Nephron progenitor cell (in vitro differentiated cells): Measurements from ENCODE around the gene OR2T27.
"Not testable (repeated sequence)": the region's sequence is repeated elsewhere in the genome, so short reads cannot be mapped to it uniquely, and the experiment has no call there.

Source experiments
- DNase-seq: peaks from one replicate; pipeline ENCODE4 v3.0.0; 2021
- H3K27ac Mint-ChIP-seq: 2 replicates; pipeline ENCODE4 v1.8.0; 2021; ENCODE audit warnings: mild to moderate bottlenecking, moderate library complexity, mixed read lengths
- H3K27me3 Mint-ChIP-seq: 2 replicates; pipeline ENCODE4 v1.8.0; 2021; ENCODE audit warnings: mild to moderate bottlenecking, low read depth, mixed read lengths; ENCODE audit not compliant: poor library complexity
- H3K36me3 Mint-ChIP-seq: 2 replicates; pipeline ENCODE4 v1.8.0; 2021; ENCODE audit warnings: low read depth, mixed read lengths
- H3K4me1 Mint-ChIP-seq: 2 replicates; pipeline ENCODE4 v1.8.0; 2021; ENCODE audit warnings: mixed read lengths
- H3K4me3 Mint-ChIP-seq: 2 replicates; pipeline ENCODE4 v1.8.0; 2021; ENCODE audit warnings: mild to moderate bottlenecking, moderate library complexity, mixed read lengths
- H3K9me3 Mint-ChIP-seq: 2 replicates; pipeline ENCODE4 v1.8.0; 2021; ENCODE audit warnings: mild to moderate bottlenecking, moderate library complexity, mixed read lengths
- TF ChIP-seq, protein P1 (sequence below): fragments of 200-600 bp; sonication (generic); IDR thresholded peaks from 2 replicates; pipeline ENCODE4 v1.5.0; 2021; ENCODE audit warnings: antibody characterized with exemption

OR2T27 gene, protein sequence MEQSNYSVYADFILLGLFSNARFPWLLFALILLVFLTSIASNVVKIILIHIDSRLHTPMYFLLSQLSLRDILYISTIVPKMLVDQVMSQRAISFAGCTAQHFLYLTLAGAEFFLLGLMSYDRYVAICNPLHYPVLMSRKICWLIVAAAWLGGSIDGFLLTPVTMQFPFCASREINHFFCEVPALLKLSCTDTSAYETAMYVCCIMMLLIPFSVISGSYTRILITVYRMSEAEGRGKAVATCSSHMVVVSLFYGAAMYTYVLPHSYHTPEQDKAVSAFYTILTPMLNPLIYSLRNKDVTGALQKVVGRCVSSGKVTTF

DNA sequence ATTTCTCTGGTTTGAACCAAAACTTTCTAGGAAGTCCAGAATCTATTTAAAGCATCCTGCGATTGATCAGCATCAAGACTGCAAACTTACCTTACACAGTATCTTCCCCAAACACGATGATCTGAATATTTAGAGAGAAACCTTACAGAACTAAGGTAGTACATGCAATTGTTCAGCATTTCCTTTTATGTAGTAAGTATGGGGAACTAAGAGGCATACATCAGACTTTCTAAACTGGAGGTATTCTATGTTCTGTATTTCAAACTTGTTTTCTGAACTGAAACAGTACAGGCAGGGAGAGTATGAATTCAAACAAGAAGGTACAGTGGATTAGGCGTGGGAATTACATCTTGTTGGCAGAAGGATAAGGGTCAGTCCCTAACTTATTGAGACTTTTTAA lies at the start of gene OR2T27:
OR2T27 (minus strand) TSS at position 175 of the 400 bp plus-strand sequence. CDS start 4,644 bp downstream, outside the sequence.
- H3K4me1 Mint-ChIP-seq, H3K4me3 Mint-ChIP-seq, H3K27me3 Mint-ChIP-seq, H3K27ac Mint-ChIP-seq, DNase-seq, H3K36me3 Mint-ChIP-seq: not testable (repeated sequence)
- H3K9me3 Mint-ChIP-seq = peaks cover 33% of the 10 kb centered on the region

DNA sequence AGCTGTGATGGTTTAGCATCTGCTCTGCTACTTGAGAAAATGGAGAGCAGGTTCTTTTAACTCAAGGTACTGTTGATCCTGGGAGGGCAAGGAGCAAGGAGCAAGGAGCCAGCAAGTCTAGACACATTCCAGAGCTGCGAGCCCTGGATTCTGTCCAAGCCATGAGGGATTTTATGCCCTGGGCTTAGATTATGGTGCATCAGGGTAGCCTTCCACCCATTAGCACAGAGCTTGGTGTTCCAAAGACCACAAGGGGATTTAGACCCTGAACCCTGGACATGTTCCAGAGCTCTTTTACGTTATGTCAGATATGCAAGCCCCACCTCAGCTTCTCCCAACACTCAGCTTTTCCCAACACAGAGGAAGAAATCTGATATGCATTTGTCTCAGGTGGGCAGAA lies 49.3 kb upstream of the OR2T27 start:
- Mint-ChIP-seq H3K27me3 (peaks cover 7% of the 10 kb centered on the region), H3K36me3 (no peaks in the 10 kb centered on the region), H3K4me3 (no peak overlapping the region), H3K27ac (no peak overlapping the region), H3K4me1 (no peaks in the 10 kb centered on the region), H3K9me3 (peaks cover 4% of the 10 kb centered on the region)
- TF ChIP-seq, protein P1, sequence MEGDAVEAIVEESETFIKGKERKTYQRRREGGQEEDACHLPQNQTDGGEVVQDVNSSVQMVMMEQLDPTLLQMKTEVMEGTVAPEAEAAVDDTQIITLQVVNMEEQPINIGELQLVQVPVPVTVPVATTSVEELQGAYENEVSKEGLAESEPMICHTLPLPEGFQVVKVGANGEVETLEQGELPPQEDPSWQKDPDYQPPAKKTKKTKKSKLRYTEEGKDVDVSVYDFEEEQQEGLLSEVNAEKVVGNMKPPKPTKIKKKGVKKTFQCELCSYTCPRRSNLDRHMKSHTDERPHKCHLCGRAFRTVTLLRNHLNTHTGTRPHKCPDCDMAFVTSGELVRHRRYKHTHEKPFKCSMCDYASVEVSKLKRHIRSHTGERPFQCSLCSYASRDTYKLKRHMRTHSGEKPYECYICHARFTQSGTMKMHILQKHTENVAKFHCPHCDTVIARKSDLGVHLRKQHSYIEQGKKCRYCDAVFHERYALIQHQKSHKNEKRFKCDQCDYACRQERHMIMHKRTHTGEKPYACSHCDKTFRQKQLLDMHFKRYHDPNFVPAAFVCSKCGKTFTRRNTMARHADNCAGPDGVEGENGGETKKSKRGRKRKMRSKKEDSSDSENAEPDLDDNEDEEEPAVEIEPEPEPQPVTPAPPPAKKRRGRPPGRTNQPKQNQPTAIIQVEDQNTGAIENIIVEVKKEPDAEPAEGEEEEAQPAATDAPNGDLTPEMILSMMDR = no peak
- no peak for DNase-seq

DNA sequence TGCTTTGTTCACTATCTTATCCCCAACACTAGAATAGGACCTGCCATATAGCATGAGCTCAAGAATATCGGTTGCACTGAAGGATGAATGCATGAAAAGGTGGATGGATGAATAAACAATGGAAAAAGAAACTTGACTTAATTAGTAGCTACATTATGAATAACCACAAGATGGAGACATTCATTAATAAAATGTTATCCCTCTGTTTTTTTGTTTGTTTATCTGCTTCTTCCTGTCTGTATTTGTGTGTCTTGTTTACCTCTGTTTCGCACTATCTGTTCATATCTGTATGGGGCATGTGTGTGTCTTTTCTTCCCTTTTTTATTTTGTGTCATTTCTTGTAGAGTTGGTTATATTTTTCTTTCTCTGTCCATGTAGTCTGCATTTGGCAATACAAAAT lies 48.3 kb upstream of the OR2T27 start:
- TF ChIP-seq, protein P1 = no peak
- Mint-ChIP-seq H3K9me3 (peaks cover 12% of the 10 kb centered on the region), H3K4me3 (no peak overlapping the region), H3K36me3 (no peaks in the 10 kb centered on the region), H3K27ac (no peak overlapping the region), H3K27me3 (peaks cover 7% of the 10 kb centered on the region), H3K4me1 (no peaks in the 10 kb centered on the region)
- no peak for DNase-seq

DNA sequence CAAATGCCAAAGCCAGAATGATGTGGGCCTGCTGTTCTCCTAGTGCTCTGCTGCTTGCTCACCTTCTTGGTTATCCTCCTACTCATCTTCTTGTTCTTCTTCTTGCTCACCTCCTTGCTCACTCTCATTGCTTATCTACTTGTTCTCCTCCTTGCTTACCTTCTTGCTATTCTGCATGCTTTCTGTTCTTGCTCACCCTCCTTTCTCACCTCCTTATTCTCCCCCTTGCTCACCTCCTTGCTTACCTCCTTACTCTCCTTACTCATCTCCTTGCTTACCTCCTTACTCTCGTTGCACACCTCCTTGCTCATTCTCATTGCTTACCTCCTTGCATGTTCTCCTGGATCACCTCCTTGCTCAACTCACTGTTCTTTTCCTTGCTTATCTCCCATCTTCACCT lies 47.4 kb upstream of the OR2T27 start, which contains the start of gene OR14I1:
OR14I1 (minus strand) TSS at position 53 of the 400 bp plus-strand sequence.
- Mint-ChIP-seq H3K9me3 (peaks cover 21% of the 10 kb centered on the region), H3K27me3 (peaks cover 2% of the 10 kb centered on the region), H3K36me3 (no peaks in the 10 kb centered on the region), H3K4me1 (no peaks in the 10 kb centered on the region), H3K27ac (no peak within 1 kb of the TSS), H3K4me3 (no peak within 1 kb of the TSS)
- TF ChIP-seq, protein P1 = no peak
- DNase-seq = no peak

DNA sequence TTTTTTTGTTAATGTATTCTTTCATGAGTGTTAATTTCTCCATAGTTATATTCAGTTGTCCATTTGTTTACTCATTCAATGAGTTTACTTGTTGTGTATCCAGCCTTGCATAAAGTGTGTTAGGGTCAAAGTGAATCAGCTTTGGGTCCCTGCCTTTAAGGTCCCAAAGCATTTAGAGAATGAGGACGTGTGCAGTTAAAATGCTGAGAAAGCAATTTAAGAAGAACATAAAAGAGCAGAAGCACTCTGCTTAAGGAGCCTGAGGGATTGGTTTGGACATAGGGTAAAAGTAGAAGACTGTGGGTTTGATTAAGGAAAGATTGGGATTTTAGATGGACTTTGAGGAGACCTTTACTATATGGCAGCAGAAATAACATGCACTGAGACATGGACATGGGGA lies 43.8 kb upstream of the OR2T27 start:
- peaks cover 2% of the 10 kb centered on the region for H3K27me3 Mint-ChIP-seq

DNA sequence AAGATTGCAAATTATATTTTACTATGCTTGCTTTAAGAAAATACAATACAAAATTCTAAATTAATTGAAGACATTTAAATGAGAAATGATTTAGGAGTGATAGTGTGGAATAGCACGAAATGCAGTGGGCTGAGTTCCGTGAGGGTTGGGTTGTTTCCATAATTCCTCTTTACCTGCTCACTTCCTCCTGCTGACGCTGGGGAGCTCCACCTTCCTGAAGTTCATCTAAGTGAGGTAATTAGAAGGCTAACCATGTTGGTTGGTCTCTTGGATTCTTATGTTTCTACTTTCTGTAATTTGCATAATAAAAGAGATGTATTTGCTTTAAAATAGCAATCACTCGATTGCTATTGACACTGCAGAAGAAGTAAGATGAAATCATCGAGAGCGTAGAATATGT lies 42.6 kb upstream of the OR2T27 start:
- TF ChIP-seq, protein P1 = no peak
- Mint-ChIP-seq H3K9me3 (peaks cover 66% of the 10 kb centered on the region), H3K36me3 (no peaks in the 10 kb centered on the region), H3K4me3 (no peak overlapping the region), H3K27ac (no peak overlapping the region), H3K27me3 (peaks cover 2% of the 10 kb centered on the region), H3K4me1 (no peaks in the 10 kb centered on the region)
- DNase-seq = no peak

More for the DNA sequence above, 43.8 kb upstream of the OR2T27 start:
- Mint-ChIP-seq H3K4me1 (no peaks in the 10 kb centered on the region), H3K27ac (no peak overlapping the region), H3K9me3 (peaks cover 54% of the 10 kb centered on the region), H3K4me3 (no peak overlapping the region), H3K36me3 (no peaks in the 10 kb centered on the region)
- DNase-seq = no peak
- TF ChIP-seq, protein P1 = no peak
